Fibroblast of lung (primary cell): Measurements from ENCODE around the gene MLN. TPM values are rescaled to one million over a fixed set of nuclear protein-coding genes. Genes with fewer than 3 reads are reported as not detected.

Experiments
- DNase-seq, 2 donors: peaks; one replicate each; pipeline versions ENCODE4 v3.0.0 to v3.0.0-alpha.2; 2010; ENCODE audit warnings: low read depth in 2 of 2
- H2AFZ ChIP-seq: 2 replicates; pipeline ENCODE4 v1.5.1; 2012; ENCODE audit warnings: low read length, control low read depth, inconsistent platforms
- H3K27ac ChIP-seq: 2 replicates; pipeline ENCODE4 v1.5.1; 2011; ENCODE audit warnings: low read length, control low read depth; ENCODE audit not compliant: insufficient read depth
- H3K27me3 ChIP-seq: 2 replicates; pipeline ENCODE4 v1.5.1; 2011; ENCODE audit warnings: mild to moderate bottlenecking, low read length; ENCODE audit not compliant: control insufficient read depth, insufficient read depth
- H3K36me3 ChIP-seq: 2 replicates; pipeline ENCODE4 v1.5.1; 2011; ENCODE audit warnings: low read length; ENCODE audit not compliant: control insufficient read depth, insufficient read depth
- H3K4me1 ChIP-seq: 2 replicates; pipeline ENCODE4 v1.5.1; 2011; ENCODE audit warnings: low read length; ENCODE audit not compliant: control insufficient read depth, insufficient read depth; ENCODE audit errors: extremely low read depth
- H3K4me2 ChIP-seq: 2 replicates; pipeline ENCODE4 v1.5.1; 2011; ENCODE audit warnings: low read length, control low read depth; ENCODE audit not compliant: insufficient read depth; ENCODE audit errors: extremely low read depth
- H3K4me3 ChIP-seq, 4 experiments: fragments of 200-600 bp in 1 of 4; sonication (generic) in 1 of 4; replicated peaks in 1 of 4; 2 replicates each; pipeline ENCODE4 v1.5.1; 2011 to 2016; ENCODE audit warnings: low read length in 4 of 4, low read depth in 3 of 4, mild to moderate bottlenecking in 3 of 4, control low read depth in 2 of 4, inconsistent platforms in 1 of 4, mixed read lengths in 1 of 4; ENCODE audit not compliant: insufficient read depth in 1 of 4; ENCODE audit errors: control extremely low read depth in 1 of 4
- H3K79me2 ChIP-seq: 2 replicates; pipeline ENCODE4 v1.5.1; 2012; ENCODE audit warnings: mild to moderate bottlenecking, low read length, inconsistent platforms; ENCODE audit not compliant: control insufficient read depth, insufficient read depth
- H3K9ac ChIP-seq: 2 replicates; pipeline ENCODE4 v1.5.1; 2011; ENCODE audit warnings: mild to moderate bottlenecking, low read length, control low read depth; ENCODE audit not compliant: insufficient read depth
- H3K9me3 ChIP-seq: 2 replicates; pipeline ENCODE4 v1.5.1; 2012; ENCODE audit warnings: low read depth, low read length; ENCODE audit not compliant: control insufficient read depth, insufficient read depth
- H4K20me1 ChIP-seq: 2 replicates; pipeline ENCODE4 v1.5.1; 2011; ENCODE audit warnings: low read length; ENCODE audit not compliant: control insufficient read depth, insufficient read depth; ENCODE audit errors: extremely low read depth
- EZH2 ChIP-seq: IDR thresholded peaks from 2 replicates; pipeline ENCODE4 v1.5.1; 2012; ENCODE audit warnings: low read length, control low read depth, mild to moderate bottlenecking; ENCODE audit errors: missing control alignments
- polyA plus RNA-seq, 2 donors: library from polyadenylated mRNA; depleted of rRNA in 1 of 2; stranded (reverse) in 1 of 2; unstranded in 1 of 2; fragments of >200 nt; gene quantifications; 2 replicates each; pipeline ENCODE4 v1.2.1, GENCODE V29; 2011 to 2012; ENCODE audit warnings: missing spikeins in 1 of 2
- total RNA-seq: library from RNA; depleted of rRNA; stranded (reverse); fragments of >200 nt; gene quantifications from 2 replicates; pipeline ENCODE4 v1.2.1, GENCODE V29; 2014
- TF ChIP-seq, protein P1 (sequence below), 2 donors: IDR thresholded peaks in 1 of 2; conservative IDR thresholded peaks in 1 of 2; 1 replicate in 1 of 2; 2 replicates in 1 of 2; pipeline ENCODE4 v1.5.1; 2011 to 2012; ENCODE audit warnings: low read length in 2 of 2, control low read depth in 1 of 2, inconsistent platforms in 1 of 2, low read depth in 1 of 2, mild to moderate bottlenecking in 1 of 2

MLN gene
- total and polyA plus RNA-seq, 2 donors (not counting 1 experiment from before 2014, with no cell fraction given): not detected

DNA sequence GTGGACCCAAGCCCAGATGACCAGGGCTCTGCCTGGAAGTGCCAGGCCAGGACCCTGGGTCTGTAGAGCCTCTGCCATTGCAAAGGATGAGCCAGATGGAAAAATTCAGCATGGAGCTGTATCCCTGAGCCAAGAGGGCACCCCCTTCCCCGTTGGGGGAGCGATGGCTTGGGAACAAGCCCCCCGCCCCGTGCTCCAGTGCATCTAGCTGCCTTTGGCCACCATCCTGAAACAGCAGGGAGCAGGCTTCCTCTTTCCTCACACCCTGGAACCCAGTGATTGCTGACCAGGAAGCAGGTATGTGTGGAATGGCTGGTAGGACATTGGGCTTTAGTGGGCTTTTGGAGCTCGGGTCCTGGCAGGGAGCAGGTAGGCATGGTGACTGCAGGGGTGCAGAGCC, 2.2 kb downstream of the MLN start:
- TF ChIP-seq, protein P1, sequence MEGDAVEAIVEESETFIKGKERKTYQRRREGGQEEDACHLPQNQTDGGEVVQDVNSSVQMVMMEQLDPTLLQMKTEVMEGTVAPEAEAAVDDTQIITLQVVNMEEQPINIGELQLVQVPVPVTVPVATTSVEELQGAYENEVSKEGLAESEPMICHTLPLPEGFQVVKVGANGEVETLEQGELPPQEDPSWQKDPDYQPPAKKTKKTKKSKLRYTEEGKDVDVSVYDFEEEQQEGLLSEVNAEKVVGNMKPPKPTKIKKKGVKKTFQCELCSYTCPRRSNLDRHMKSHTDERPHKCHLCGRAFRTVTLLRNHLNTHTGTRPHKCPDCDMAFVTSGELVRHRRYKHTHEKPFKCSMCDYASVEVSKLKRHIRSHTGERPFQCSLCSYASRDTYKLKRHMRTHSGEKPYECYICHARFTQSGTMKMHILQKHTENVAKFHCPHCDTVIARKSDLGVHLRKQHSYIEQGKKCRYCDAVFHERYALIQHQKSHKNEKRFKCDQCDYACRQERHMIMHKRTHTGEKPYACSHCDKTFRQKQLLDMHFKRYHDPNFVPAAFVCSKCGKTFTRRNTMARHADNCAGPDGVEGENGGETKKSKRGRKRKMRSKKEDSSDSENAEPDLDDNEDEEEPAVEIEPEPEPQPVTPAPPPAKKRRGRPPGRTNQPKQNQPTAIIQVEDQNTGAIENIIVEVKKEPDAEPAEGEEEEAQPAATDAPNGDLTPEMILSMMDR (conservative IDR thresholded peaks at IDR 0.05 in 1 of 2, IDR thresholded peaks at IDR 0.05 in 1 of 2; ENCODE audit: low read depth in 1 of 2, low read length in 2 of 2): no peak
- no peak for TF ChIP-seq EZH2
- peaks cover 12% of the 10 kb centered on the region for H3K27me3 ChIP-seq

GRCh38 chr6:33800248-33800969, 3.4 kb downstream of the MLN start:
- Histone ChIP-seq H3K4me2 (no peak overlapping the region), H3K4me1 (no peaks in the 10 kb centered on the region), H3K79me2 (no peaks in the 10 kb centered on the region), H3K27me3 (peaks cover 8% of the 10 kb centered on the region), H4K20me1 (no peaks in the 10 kb centered on the region), H3K27ac (no peak overlapping the region), H3K4me3 (no peak overlapping the region), H2AFZ (no peak overlapping the region), H3K9me3 (no peaks in the 10 kb centered on the region), H3K36me3 (no peaks in the 10 kb centered on the region), H3K9ac (no peak overlapping the region)
- no peak for TF ChIP-seq EZH2
- TF ChIP-seq, protein P1 (conservative IDR thresholded peaks at IDR 0.05 in 1 of 2, IDR thresholded peaks at IDR 0.05 in 1 of 2; ENCODE audit: low read depth in 1 of 2, low read length in 2 of 2): no peak
- no peak for DNase-seq

More for the DNA sequence above, 2.2 kb downstream of the MLN start:
- Histone ChIP-seq H3K9me3 (no peaks in the 10 kb centered on the region), H3K27ac (no peak overlapping the region), H3K79me2 (no peaks in the 10 kb centered on the region), H4K20me1 (no peaks in the 10 kb centered on the region), H3K4me3 (no peak overlapping the region), H3K4me1 (no peaks in the 10 kb centered on the region), H3K36me3 (no peaks in the 10 kb centered on the region), H2AFZ (no peak overlapping the region), H3K4me2 (no peak overlapping the region), H3K9ac (no peak overlapping the region)
- no peak for DNase-seq

DNA sequence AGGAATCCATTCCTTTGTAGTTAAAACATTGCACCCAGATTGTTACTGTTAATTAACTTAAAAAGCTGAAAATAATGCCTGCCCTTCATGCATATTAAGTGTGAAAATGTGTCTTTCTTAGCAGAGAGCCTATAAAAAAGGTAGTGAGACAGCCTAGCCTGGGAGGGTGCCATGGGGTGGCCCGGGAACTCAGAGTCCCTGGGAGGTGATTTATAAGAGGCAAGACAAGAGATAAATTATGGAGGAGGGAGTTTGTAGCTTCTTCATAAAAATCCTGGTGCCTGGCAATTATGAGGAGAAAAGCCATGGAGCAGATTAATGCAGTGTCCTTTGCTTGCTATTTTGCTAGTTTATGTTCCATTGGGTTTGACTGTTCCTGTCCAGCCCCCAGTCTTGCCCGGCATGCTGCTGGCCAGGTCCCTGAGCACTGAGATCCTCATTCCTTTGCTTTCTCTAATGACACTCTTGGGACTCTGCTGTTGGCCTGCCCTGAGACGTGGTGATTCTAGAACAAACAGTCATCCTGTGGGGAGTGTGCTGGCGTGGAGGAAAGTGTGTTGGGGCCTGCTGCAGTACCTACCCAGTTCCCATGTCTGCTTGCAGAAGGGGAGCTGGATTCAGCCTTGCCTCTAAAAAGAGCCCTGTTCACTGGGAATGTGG, 4.2 kb downstream of the MLN start:
- Histone ChIP-seq H3K36me3 (no peaks in the 10 kb centered on the region), H2AFZ (no peak overlapping the region), H3K9ac (no peak overlapping the region), H3K4me2 (no peak overlapping the region), H3K27ac (no peak overlapping the region), H4K20me1 (no peaks in the 10 kb centered on the region), H3K4me3 (no peak overlapping the region), H3K79me2 (no peaks in the 10 kb centered on the region), H3K4me1 (no peaks in the 10 kb centered on the region), H3K9me3 (no peaks in the 10 kb centered on the region), H3K27me3 (peaks cover 10% of the 10 kb centered on the region)
- no peak for TF ChIP-seq EZH2
- TF ChIP-seq, protein P1 (conservative IDR thresholded peaks at IDR 0.05 in 1 of 2, IDR thresholded peaks at IDR 0.05 in 1 of 2; ENCODE audit: low read depth in 1 of 2, low read length in 2 of 2): no peak
- DNase-seq: no peak
